CD14-positive monocyte (primary cell): ENCODE measurements around the gene SYNDIG1. TPM values are rescaled to one million over a fixed set of nuclear protein-coding genes. Genes with fewer than 3 reads are reported as not detected.

ENCODE experiments used
- DNase-seq, 3 donors: peaks; one replicate each; pipeline ENCODE4 v3.0.0-alpha.2; 2011 to 2022
- H2AFZ ChIP-seq: 2 replicates; pipeline ENCODE4 v1.6.0; 2012; ENCODE audit warnings: mild to moderate bottlenecking, low read depth, low read length, inconsistent platforms; ENCODE audit not compliant: insufficient read depth, poor library complexity, severe bottlenecking
- H3K27ac ChIP-seq, 2 donors: 1 replicate in 1 of 2; 2 replicates in 1 of 2; pipeline ENCODE4 v1.5.1; 2012 to 2013; ENCODE audit warnings: low read length in 2 of 2, control low read depth in 1 of 2, inconsistent platforms in 1 of 2, low read depth in 1 of 2, mild to moderate bottlenecking in 1 of 2
- H3K27me3 ChIP-seq, 2 donors: one replicate each; pipeline versions ENCODE4 v1.6.0 to v1.6.1; 2011 to 2013; ENCODE audit warnings: low read length in 2 of 2; ENCODE audit not compliant: control insufficient read depth in 2 of 2, insufficient read depth in 2 of 2
- H3K36me3 ChIP-seq, 2 donors: replicated peaks in 1 of 2; 1 replicate in 1 of 2; 2 replicates in 1 of 2; pipeline versions ENCODE4 v1.5.1 to v1.6.1; 2012 to 2013; ENCODE audit warnings: low read length in 2 of 2, control low read depth in 1 of 2, inconsistent platforms in 1 of 2, mild to moderate bottlenecking in 1 of 2; ENCODE audit not compliant: insufficient read depth in 2 of 2, control insufficient read depth in 1 of 2
- H3K4me1 ChIP-seq, 2 donors: 1 replicate in 1 of 2; 2 replicates in 1 of 2; pipeline versions ENCODE4 v1.5.1 to v1.6.1; 2012 to 2013; ENCODE audit warnings: low read length in 2 of 2, control low read depth in 1 of 2, inconsistent platforms in 1 of 2, mild to moderate bottlenecking in 1 of 2, moderate library complexity in 1 of 2; ENCODE audit not compliant: insufficient read depth in 2 of 2, control insufficient read depth in 1 of 2
- H3K4me2 ChIP-seq: replicated peaks from 2 replicates; pipeline ENCODE3; 2012; ENCODE audit warnings: low read length, moderate library complexity, mild to moderate bottlenecking; ENCODE audit not compliant: poor library complexity, severe bottlenecking; ENCODE audit errors: extremely low read depth
- H3K4me3 ChIP-seq, 3 experiments: fragments of 200-600 bp in 1 of 3; sonication (generic) in 1 of 3; replicated peaks in 1 of 3; 1 replicate in 2 of 3; 2 replicates in 1 of 3; pipeline ENCODE4 v1.5.1; 2011 to 2013; ENCODE audit warnings: low read length in 3 of 3, mild to moderate bottlenecking in 3 of 3, control low read depth in 2 of 3, low read depth in 2 of 3, inconsistent platforms in 1 of 3, moderate library complexity in 1 of 3
- H3K79me2 ChIP-seq: 2 replicates; pipeline ENCODE4 v1.6.0; 2012; ENCODE audit warnings: mild to moderate bottlenecking, control low read depth, inconsistent platforms, low read length, moderate library complexity; ENCODE audit not compliant: insufficient read depth
- H3K9ac ChIP-seq: 2 replicates; pipeline ENCODE4 v1.6.0; 2017; ENCODE audit warnings: low read length, mild to moderate bottlenecking; ENCODE audit not compliant: insufficient read depth, poor library complexity, severe bottlenecking
- H3K9me3 ChIP-seq, 2 donors: replicated peaks in 1 of 2; 1 replicate in 1 of 2; 2 replicates in 1 of 2; pipeline versions ENCODE4 v1.5.1 to v1.6.1; 2012 to 2013; ENCODE audit warnings: low read length in 2 of 2, control low read depth in 1 of 2; ENCODE audit not compliant: control insufficient read depth in 1 of 2, insufficient read depth in 1 of 2
- H4K20me1 ChIP-seq: 2 replicates; pipeline ENCODE4 v1.6.0; 2012; ENCODE audit warnings: mild to moderate bottlenecking, low read length, control low read depth, moderate library complexity; ENCODE audit not compliant: insufficient read depth
- H3K27ac Mint-ChIP-seq, 7 donors: one replicate each; pipeline ENCODE4 v1.8.0; 2020; ENCODE audit warnings: mild to moderate bottlenecking in 7 of 7, mixed read lengths in 7 of 7, moderate library complexity in 6 of 7, inconsistent platforms in 2 of 7
- H3K27me3 Mint-ChIP-seq, 3 donors: one replicate each; pipeline ENCODE4 v1.8.0; 2021 to 2022; ENCODE audit warnings: low read depth in 3 of 3, mild to moderate bottlenecking in 3 of 3, mixed read lengths in 3 of 3, moderate library complexity in 3 of 3, inconsistent platforms in 1 of 3
- H3K36me3 Mint-ChIP-seq, 2 donors: one replicate each; pipeline ENCODE4 v1.8.0; 2020; ENCODE audit warnings: mixed read lengths in 2 of 2, inconsistent platforms in 1 of 2, mild to moderate bottlenecking in 1 of 2
- H3K4me1 Mint-ChIP-seq: one replicate; pipeline ENCODE4 v1.8.0; 2020; ENCODE audit warnings: mild to moderate bottlenecking, mixed read lengths
- H3K4me3 Mint-ChIP-seq, 2 donors: one replicate each; pipeline ENCODE4 v1.8.0; 2020; ENCODE audit warnings: mild to moderate bottlenecking in 2 of 2, mixed read lengths in 2 of 2, moderate library complexity in 1 of 2
- H3K9me3 Mint-ChIP-seq, 7 donors: one replicate each; pipeline ENCODE4 v1.8.0; 2020 to 2022; ENCODE audit warnings: mixed read lengths in 7 of 7, mild to moderate bottlenecking in 6 of 7, moderate library complexity in 6 of 7, inconsistent platforms in 2 of 7
- CTCF ChIP-seq: fragments of 200-600 bp; IDR thresholded peaks from one replicate; pipeline ENCODE4 v1.8.0; 2022; ENCODE audit warnings: antibody characterized with exemption, mild to moderate bottlenecking
- WGBS: methylation state at CpG from one replicate; pipeline ENCODE4 v1.1.5; 2013; ENCODE audit warnings: missing lambda C conversion rate; ENCODE audit not compliant: insufficient coverage; 5-methylcytosine and 5-hydroxymethylcytosine counted together
- intact Hi-C, 2 donors: fragments of 100-400 bp; cut with micrococcal nuclease; formaldehyde crosslinking; loops; one replicate each; pipeline versions ENCODE4 v1.15.0 to v1.15.1; 2023
- polyA plus RNA-seq, 3 donors: library from polyadenylated mRNA; depleted of rRNA in 1 of 3; unstranded in 2 of 3; stranded (reverse) in 1 of 3; fragments of 300-500 nt in 2 of 3; fragments of >200 nt in 1 of 3; fragmentation: Illumina TruSeq in 2 of 3; gene quantifications; 1 replicate in 2 of 3; 2 replicates in 1 of 3; pipeline ENCODE4 v1.2.3, GENCODE V29; 2012 to 2021

The SYNDIG1 gene
- polyA plus RNA-seq, 3 donors: not detected

GRCh38 chr20:24493181-24493580 is 23.8 kb downstream of the SYNDIG1 start:
- Histone ChIP-seq H3K9ac (no peak overlapping the region), H4K20me1 (no peaks in the 10 kb centered on the region), H3K9me3 (no peaks in the 10 kb centered on the region), H3K36me3 (no peaks in the 10 kb centered on the region), H3K27ac (no peak overlapping the region), H3K79me2 (no peaks in the 10 kb centered on the region), H3K4me3 (no peak overlapping the region), H3K4me2 (no peak overlapping the region), H2AFZ (no peak overlapping the region), H3K4me1 (no peaks in the 10 kb centered on the region), H3K27me3 (no peaks in the 10 kb centered on the region)
- Mint-ChIP-seq H3K27ac (no peak overlapping the region), H3K4me3 (no peak overlapping the region), H3K36me3 (no peaks in the 10 kb centered on the region), H3K27me3 (peaks cover 0 to 5% (median 1%) of the 10 kb centered on the region in 3 donors), H3K4me1 (no peaks in the 10 kb centered on the region), H3K9me3 (peaks cover 0 to 4% (median 0%) of the 10 kb centered on the region in 7 donors)
- intact Hi-C loops: no loop called here
- TF ChIP-seq CTCF: no peak
- DNase-seq: no peak
- 94% methylated on average over 4 of the region's 4 CpGs for WGBS

- no peak overlapping the region for H2AFZ ChIP-seq
- H3K9ac ChIP-seq: no peak overlapping the region
- H3K27ac Mint-ChIP-seq: no peak overlapping the region
- no peaks in the 10 kb centered on the region for H3K9me3 ChIP-seq
- no peak overlapping the region for H3K27ac ChIP-seq
- no peak overlapping the region for H3K4me2 ChIP-seq
- H3K4me1 ChIP-seq: no peaks in the 10 kb centered on the region
- no peaks in the 10 kb centered on the region for H4K20me1 ChIP-seq
- WGBS: 89% methylated on average over 23 of the region's 23 CpGs
- peaks cover 0 to 5% (median 1%) of the 10 kb centered on the region in 3 donors for H3K27me3 Mint-ChIP-seq
- no peaks in the 10 kb centered on the region for H3K27me3 ChIP-seq
- DNase-seq: no peak
- H3K4me3 ChIP-seq: no peak overlapping the region
- peaks cover 0 to 3% (median 0%) of the 10 kb centered on the region in 7 donors for H3K9me3 Mint-ChIP-seq
- no peaks in the 10 kb centered on the region for H3K36me3 Mint-ChIP-seq
- no peak overlapping the region for H3K4me3 Mint-ChIP-seq
- no peak for TF ChIP-seq CTCF
- no peaks in the 10 kb centered on the region for H3K79me2 ChIP-seq
- H3K4me1 Mint-ChIP-seq: no peaks in the 10 kb centered on the region
- intact Hi-C loops: no loop called here
- no peaks in the 10 kb centered on the region for H3K36me3 ChIP-seq
These were observed 24.4 kb downstream of the SYNDIG1 start for GRCh38 chr20:24493661-24494459.
